HepG2 (cell line): ENCODE results near the gene RUVBL2. TPM values are rescaled to one million over a fixed set of nuclear protein-coding genes. Genes with fewer than 3 reads are reported as not detected.

Experiments used
- GMEB2 ChIP-seq: IDR thresholded peaks from 2 replicates; pipeline ENCODE4 v1.6.1; 2016; ENCODE audit warnings: missing biosample characterization, missing genetic modification reagents, low read depth
- SIX4 ChIP-seq: sonication (generic); formaldehyde crosslinking; IDR thresholded peaks from 2 replicates; pipeline ENCODE4 v1.4.0; 2020; ENCODE audit warnings: missing genetic modification reagents
- SNAPC2 ChIP-seq: sonication (generic); formaldehyde crosslinking; IDR thresholded peaks from 2 replicates; pipeline ENCODE4 v1.8.1; 2022; ENCODE audit warnings: mild to moderate bottlenecking, missing genetic modification reagents
- SRSF1 ChIP-seq: fragments of 200-400 bp; formaldehyde crosslinking; optimal IDR thresholded peaks from 2 replicates; pipeline ENCODE3; 2017; ENCODE audit warnings: mild to moderate bottlenecking, low read depth, low read length, moderate library complexity
- SRSF4 ChIP-seq: fragments of 200-400 bp; formaldehyde crosslinking; IDR thresholded peaks from one replicate; pipeline ENCODE4 v1.6.1; 2018; ENCODE audit warnings: mild to moderate bottlenecking, low read depth, low read length, moderate library complexity; ENCODE audit not compliant: poor library complexity, severe bottlenecking
- TFDP2 ChIP-seq: sonication (generic); formaldehyde crosslinking; IDR thresholded peaks from 2 replicates; pipeline ENCODE4 v1.4.0; 2020; ENCODE audit warnings: missing genetic modification reagents
- XBP1 ChIP-seq: sonication (generic); formaldehyde crosslinking; IDR thresholded peaks from 2 replicates; pipeline ENCODE4 v1.5.0; 2020; ENCODE audit warnings: missing genetic modification reagents
- ZBTB40 ChIP-seq, 2 experiments: fragments of 450-650 bp in 1 of 2; sonication (generic) in 1 of 2; formaldehyde crosslinking in 1 of 2; IDR thresholded peaks; 2 replicates each; pipeline versions ENCODE4 v1.6.1 to v1.8.0; 2016 to 2022; ENCODE audit warnings: antibody characterized with exemption in 1 of 2, mild to moderate bottlenecking in 1 of 2, missing genetic modification reagents in 1 of 2
- ZFP91 ChIP-seq: sonication (generic); formaldehyde crosslinking; IDR thresholded peaks from 2 replicates; pipeline ENCODE4 v1.9.0; 2022; ENCODE audit warnings: missing genetic modification reagents, mild to moderate bottlenecking, borderline replicate concordance
- ZNF264 ChIP-seq: sonication (generic); formaldehyde crosslinking; IDR thresholded peaks from 2 replicates; pipeline ENCODE4 v1.4.0; 2020; ENCODE audit warnings: missing genetic modification reagents
- ZNF670 ChIP-seq: sonication (generic); formaldehyde crosslinking; IDR thresholded peaks from 2 replicates; pipeline ENCODE4 v1.8.0; 2022; ENCODE audit warnings: mild to moderate bottlenecking, missing genetic modification reagents, borderline replicate concordance
- ZNF737 ChIP-seq: sonication (generic); formaldehyde crosslinking; IDR thresholded peaks from 2 replicates; pipeline ENCODE4 v1.5.0; 2020; ENCODE audit warnings: missing genetic modification reagents, mild to moderate bottlenecking, borderline replicate concordance
- ZNF772 ChIP-seq: sonication (generic); formaldehyde crosslinking; IDR thresholded peaks from 2 replicates; pipeline ENCODE4 v1.5.0; 2020; ENCODE audit warnings: mild to moderate bottlenecking, missing genetic modification reagents
- ZNF841 ChIP-seq: sonication (generic); formaldehyde crosslinking; IDR thresholded peaks from 2 replicates; pipeline ENCODE4 v1.8.1; 2023; ENCODE audit warnings: missing genetic modification reagents, borderline replicate concordance
- polyA plus RNA-seq, 8 experiments: library from polyadenylated mRNA; depleted of rRNA in 3 of 8; stranded (reverse) in 7 of 8; unstranded in 1 of 8; fragments of >200 nt; fragmentation: Illumina TruSeq in 4 of 8; extraction: Trizol in 4 of 8; gene quantifications; 2 replicates each; pipeline versions ENCODE4 v1.2.1 to v1.2.3, GENCODE V29; 2011 to 2016; ENCODE audit warnings: low read depth in 4 of 8, missing spikeins in 1 of 8, mixed read lengths in 1 of 8; ENCODE audit not compliant: insufficient read depth in 1 of 8
- total RNA-seq, 5 experiments: library from RNA; depleted of rRNA; stranded (reverse); fragments of >200 nt; fragmentation: Illumina TruSeq; extraction: Trizol; gene quantifications; 2 replicates each; pipeline ENCODE4 v1.2.3, GENCODE V29; 2016; ENCODE audit warnings: low read depth in 1 of 5

RUVBL2 gene
- total and polyA plus RNA-seq, 2 of the 13 experiments (the other 11 are each of a cell fraction or from before 2014, with no cell fraction given): 120 to 122 TPM

GRCh38 chr19:48965806-48966540 lies 27.7 kb upstream of the RUVBL2 start (continued):
- no peak for TF ChIP-seq GMEB2 (CRISPR knock-in tag)
- TF ChIP-seq ZNF264 (CRISPR knock-in tag): no peak
- no peak for TF ChIP-seq TFDP2 (CRISPR knock-in tag)
- no peak for TF ChIP-seq ZBTB40 (IDR thresholded peaks at IDR 0.05)
- TF ChIP-seq ZBTB40 (CRISPR knock-in tag; IDR thresholded peaks at IDR 0.05): 0 out of 2 replicates have a peak, but pooled peaks have one; percentile 10
- TF ChIP-seq SNAPC2 (CRISPR knock-in tag): no peak; the same call in 1 of the 2 replicates
- TF ChIP-seq ZFP91 (CRISPR knock-in tag): peak; percentile 61
- peak; percentile 65 for TF ChIP-seq SRSF4
- TF ChIP-seq SRSF1: peak; percentile 84
- TF ChIP-seq SIX4 (CRISPR knock-in tag): no peak
- 0 out of 2 replicates have a peak, but pooled peaks have one; percentile 21 for TF ChIP-seq ZNF772 (CRISPR knock-in tag)
- TF ChIP-seq XBP1 (CRISPR knock-in tag): no peak; the same call in 1 of the 2 replicates
- no peak for TF ChIP-seq ZNF737 (CRISPR knock-in tag)
- no peak for TF ChIP-seq ZNF670 (CRISPR knock-in tag)
- TF ChIP-seq ZNF841 (CRISPR knock-in tag): no peak
